ENCODE measurements around the gene FAM43B. TPM values are rescaled to one million over a fixed set of nuclear protein-coding genes. Genes with fewer than 3 reads are reported as not detected.

FAM43B gene
- total RNA-seq, 1 experiment from 2014 or later = not detected

Other genes with a start within 250 kb of the FAM43B start
- gene CAMK2N1, start 66.4 kb upstream of the FAM43B start, total RNA-seq (2014; rRNA removed; shearing (Covaris generic); ENCODE audit: low replicate concordance) = not detected in 2 replicates
- 15.9 and 18.0 TPM in 2 replicates for gene MUL1, start 44.4 kb upstream of the FAM43B start, total RNA-seq (2014; rRNA removed; shearing (Covaris generic); ENCODE audit: low replicate concordance)
- not detected in 2 replicates for gene CDA, start 36.5 kb downstream of the FAM43B start, total RNA-seq (2014; rRNA removed; shearing (Covaris generic); ENCODE audit: low replicate concordance)
- gene PINK1, start 80.9 kb downstream of the FAM43B start, total RNA-seq (2014; rRNA removed; shearing (Covaris generic); ENCODE audit: low replicate concordance) = 4.0 and 8.5 TPM in 2 replicates
- 141 and 161 TPM in 2 replicates for gene DDOST, start 108.8 kb downstream of the FAM43B start, total RNA-seq (2014; rRNA removed; shearing (Covaris generic); ENCODE audit: low replicate concordance)
- not detected in 2 replicates for gene KIF17, start 165.4 kb downstream of the FAM43B start, total RNA-seq (2014; rRNA removed; shearing (Covaris generic); ENCODE audit: low replicate concordance)
- 0.07 TPM in 1 of 2 replicates, not detected in the other for gene SH2D5, start 180.1 kb downstream of the FAM43B start, total RNA-seq (2014; rRNA removed; shearing (Covaris generic); ENCODE audit: low replicate concordance)
- gene HP1BP3, start 234.7 kb downstream of the FAM43B start, total RNA-seq (2014; rRNA removed; shearing (Covaris generic); ENCODE audit: low replicate concordance) = 175 and 243 TPM in 2 replicates

All from Karpas-422 (cell line).